Neuronal stem cell (in vitro differentiated cells): Measurements from ENCODE around the gene PDGFD.

Experiments
- DNase-seq: peaks from one replicate; pipeline ENCODE4 v3.0.0-alpha.2; 2013; ENCODE audit warnings: low spot score
- H2AFZ ChIP-seq: one replicate; pipeline ENCODE4 v1.6.1; 2013; ENCODE audit warnings: mild to moderate bottlenecking, low read length, inconsistent platforms
- H2AK5ac ChIP-seq: 2 replicates; pipeline ENCODE4 v1.6.1; 2013; ENCODE audit warnings: low read depth, mild to moderate bottlenecking, inconsistent platforms, low read length, moderate library complexity, mixed read lengths
- H2BK120ac ChIP-seq: 2 replicates; pipeline ENCODE4 v1.6.1; 2013; ENCODE audit warnings: low read depth, mild to moderate bottlenecking, inconsistent platforms, low read length, moderate library complexity, mixed read lengths
- H2BK12ac ChIP-seq: one replicate; pipeline ENCODE4 v1.6.1; 2013; ENCODE audit warnings: low read length, inconsistent platforms
- H2BK15ac ChIP-seq: 2 replicates; pipeline ENCODE4 v1.6.1; 2013; ENCODE audit warnings: mild to moderate bottlenecking, low read length, inconsistent platforms, mixed read lengths
- H2BK5ac ChIP-seq: one replicate; pipeline ENCODE4 v1.6.1; 2013; ENCODE audit warnings: inconsistent platforms, mild to moderate bottlenecking, low read length, moderate library complexity
- H3K14ac ChIP-seq: one replicate; pipeline ENCODE4 v1.6.1; 2013; ENCODE audit warnings: low read length, inconsistent platforms
- H3K18ac ChIP-seq: 2 replicates; pipeline ENCODE4 v1.6.1; 2013; ENCODE audit warnings: low read length, inconsistent platforms
- H3K23ac ChIP-seq: 2 replicates; pipeline ENCODE4 v1.6.1; 2013; ENCODE audit warnings: low read depth, mild to moderate bottlenecking, mixed read lengths, low read length, inconsistent platforms; ENCODE audit not compliant: poor library complexity
- H3K27ac ChIP-seq: replicated peaks from 3 replicates; pipeline ENCODE4 v1.5.1; 2013; ENCODE audit warnings: low read length, inconsistent platforms
- H3K27me3 ChIP-seq, 3 experiments: 2 replicates each; pipeline ENCODE4 v1.6.1; 2013; ENCODE audit warnings: low read length in 3 of 3, mild to moderate bottlenecking in 2 of 3, inconsistent platforms in 1 of 3, low read depth in 1 of 3, mixed read lengths in 1 of 3, moderate library complexity in 1 of 3; ENCODE audit not compliant: control insufficient read depth in 3 of 3, insufficient read depth in 3 of 3
- H3K36me3 ChIP-seq, 2 donors: replicated peaks in 1 of 2; 2 replicates each; pipeline ENCODE4 v1.6.1; 2013; ENCODE audit warnings: low read length in 2 of 2; ENCODE audit not compliant: control insufficient read depth in 2 of 2, insufficient read depth in 2 of 2
- H3K4ac ChIP-seq: 2 replicates; pipeline ENCODE4 v1.6.1; 2013; ENCODE audit warnings: inconsistent platforms, mild to moderate bottlenecking, low read length, moderate library complexity
- H3K4me1 ChIP-seq, 2 donors: 1 replicate in 1 of 2; 2 replicates in 1 of 2; pipeline ENCODE4 v1.6.1; 2013; ENCODE audit warnings: low read length in 2 of 2, low read depth in 1 of 2; ENCODE audit not compliant: control insufficient read depth in 2 of 2, insufficient read depth in 1 of 2
- H3K4me2 ChIP-seq: one replicate; pipeline ENCODE4 v1.6.1; 2013; ENCODE audit warnings: mild to moderate bottlenecking, low read length, inconsistent platforms; ENCODE audit not compliant: insufficient read depth, poor library complexity, severe bottlenecking
- H3K4me3 ChIP-seq, 2 donors: 2 replicates each; pipeline ENCODE4 v1.5.1; 2013; ENCODE audit warnings: low read length in 2 of 2, mild to moderate bottlenecking in 2 of 2, inconsistent platforms in 1 of 2, moderate library complexity in 1 of 2
- H3K79me1 ChIP-seq: one replicate; pipeline ENCODE4 v1.6.1; 2013; ENCODE audit warnings: low read depth, mild to moderate bottlenecking, inconsistent platforms, low read length, moderate library complexity
- H3K9ac ChIP-seq: one replicate; pipeline ENCODE4 v1.6.1; 2013; ENCODE audit warnings: mild to moderate bottlenecking, low read depth, low read length, inconsistent platforms; ENCODE audit not compliant: poor library complexity
- H3K9me3 ChIP-seq, 2 donors: replicated peaks in 1 of 2; 2 replicates each; pipeline versions ENCODE3 to v1.6.1; 2013; ENCODE audit warnings: low read length in 2 of 2, mild to moderate bottlenecking in 2 of 2, inconsistent platforms in 1 of 2, low read depth in 1 of 2, mixed read lengths in 1 of 2, moderate library complexity in 1 of 2; ENCODE audit not compliant: control insufficient read depth in 2 of 2, insufficient read depth in 1 of 2
- H4K8ac ChIP-seq: one replicate; pipeline ENCODE4 v1.6.1; 2013; ENCODE audit warnings: low read depth, mild to moderate bottlenecking, inconsistent platforms, low read length, moderate library complexity
- H4K91ac ChIP-seq: one replicate; pipeline ENCODE4 v1.6.1; 2013; ENCODE audit warnings: low read length, low read depth, mild to moderate bottlenecking, inconsistent platforms; ENCODE audit not compliant: poor library complexity
- WGBS, 2 donors: extraction: QIAGEN DNeasy Blood & Tissue Kit; methylation state at CpG; one replicate each; pipeline ENCODE4 v1.1.7; 2013; ENCODE audit warnings: missing lambda C conversion rate in 2 of 2, mixed read lengths in 1 of 2; ENCODE audit not compliant: insufficient read length in 2 of 2, insufficient replicate concordance in 1 of 2; ENCODE audit errors: extremely low coverage in 2 of 2; 5-methylcytosine and 5-hydroxymethylcytosine counted together

PDGFD gene

GRCh38 chr11:104073950-104074705 is 89.8 kb downstream of the PDGFD start:
- Histone ChIP-seq H3K4me3 (no peak overlapping the region), H3K4me1 (no peaks in the 10 kb centered on the region), H3K23ac (no peak overlapping the region), H3K18ac (no peak overlapping the region), H2BK120ac (no peak overlapping the region), H3K27ac (no peak overlapping the region), H3K14ac (no peak overlapping the region), H2AK5ac (no peak overlapping the region), H3K9me3 (no peaks in the 10 kb centered on the region), H3K4me2 (no peak overlapping the region), H4K8ac (no peak overlapping the region), H2BK5ac (no peak overlapping the region), H3K36me3 (no peaks in the 10 kb centered on the region), H2BK15ac (no peak overlapping the region), H3K79me1 (no peaks in the 10 kb centered on the region), H2BK12ac (no peak overlapping the region), H3K4ac (no peak overlapping the region), H3K9ac (no peak overlapping the region), H2AFZ (no peak overlapping the region), H4K91ac (no peak overlapping the region), H3K27me3 (no peaks in the 10 kb centered on the region)
- no peak for DNase-seq
- no CpG with 5 or more reads among the region's 3 CpGs for WGBS, 2 donors

- WGBS, 2 donors: no CpG with 5 or more reads among the region's 1 CpG
Observed at GRCh38 chr11:104067534-104067933, 96.4 kb downstream of the PDGFD start.

GRCh38 chr11:104064034-104064630 is 99.8 kb downstream of the PDGFD start:
- Histone ChIP-seq H4K8ac (no peak overlapping the region), H3K9ac (no peak overlapping the region), H3K79me1 (no peaks in the 10 kb centered on the region), H2AFZ (no peak overlapping the region), H3K27me3 (no peaks in the 10 kb centered on the region), H3K14ac (no peak overlapping the region), H2BK12ac (no peak overlapping the region), H2AK5ac (no peak overlapping the region), H3K18ac (no peak overlapping the region), H3K23ac (no peak overlapping the region), H3K9me3 (no peaks in the 10 kb centered on the region), H3K27ac (no peak overlapping the region), H2BK5ac (no peak overlapping the region), H3K4me1 (peaks cover 0 to 1% of the 10 kb centered on the region in 2 donors), H2BK15ac (no peak overlapping the region), H2BK120ac (no peak overlapping the region), H3K4me3 (no peak overlapping the region), H3K4ac (no peak overlapping the region), H3K36me3 (no peaks in the 10 kb centered on the region), H3K4me2 (no peak overlapping the region), H4K91ac (no peak overlapping the region)
- no peak for DNase-seq
- WGBS, 2 donors: no CpG with 5 or more reads among the region's 5 CpGs

More at GRCh38 chr11:104067534-104067933, 96.4 kb downstream of the PDGFD start:
- no peak for DNase-seq
- no peak overlapping the region for H3K9ac ChIP-seq
- H2BK15ac ChIP-seq: no peak overlapping the region
- H4K8ac ChIP-seq: no peak overlapping the region
- H3K27me3 ChIP-seq: no peaks in the 10 kb centered on the region
- no peak overlapping the region for H4K91ac ChIP-seq
- no peak overlapping the region for H2AK5ac ChIP-seq
- no peak overlapping the region for H2BK12ac ChIP-seq
- no peak overlapping the region for H3K23ac ChIP-seq
- no peaks in the 10 kb centered on the region for H3K36me3 ChIP-seq
- H2AFZ ChIP-seq: no peak overlapping the region
- no peak overlapping the region for H2BK120ac ChIP-seq
- no peak overlapping the region for H3K27ac ChIP-seq
- no peak overlapping the region for H3K4ac ChIP-seq
- no peak overlapping the region for H2BK5ac ChIP-seq
- H3K4me1 ChIP-seq: no peaks in the 10 kb centered on the region
- no peak overlapping the region for H3K14ac ChIP-seq
- H3K79me1 ChIP-seq: no peaks in the 10 kb centered on the region
- H3K18ac ChIP-seq: no peak overlapping the region
- H3K9me3 ChIP-seq: no peaks in the 10 kb centered on the region
- H3K4me2 ChIP-seq: no peak overlapping the region
- no peak overlapping the region for H3K4me3 ChIP-seq

GRCh38 chr11:104061853-104062521 is 102.0 kb downstream of the PDGFD start:
- no peak overlapping the region for H3K9ac ChIP-seq
- peaks cover 0 to 1% of the 10 kb centered on the region in 2 donors for H3K4me1 ChIP-seq
- no CpG with 5 or more reads among the region's 9 CpGs for whole genome bisulfite sequencing, 2 donors
- H2BK120ac ChIP-seq: no peak overlapping the region
- H4K91ac ChIP-seq: no peak overlapping the region
- H3K18ac ChIP-seq: no peak overlapping the region
- no peaks in the 10 kb centered on the region for H3K9me3 ChIP-seq
- no peak overlapping the region for H3K27ac ChIP-seq
- no peaks in the 10 kb centered on the region for H3K79me1 ChIP-seq
- H2AFZ ChIP-seq: no peak overlapping the region
- no peak overlapping the region for H2BK15ac ChIP-seq
- no peak overlapping the region for H3K4me3 ChIP-seq
- no peak overlapping the region for H3K4me2 ChIP-seq
- no peak for DNase-seq
- H3K14ac ChIP-seq: no peak overlapping the region
- no peak overlapping the region for H3K23ac ChIP-seq
- H3K27me3 ChIP-seq: no peaks in the 10 kb centered on the region
- no peak overlapping the region for H4K8ac ChIP-seq
- H2BK5ac ChIP-seq: no peak overlapping the region
- H2BK12ac ChIP-seq: no peak overlapping the region
- no peak overlapping the region for H3K4ac ChIP-seq
- no peaks in the 10 kb centered on the region for H3K36me3 ChIP-seq
- no peak overlapping the region for H2AK5ac ChIP-seq
